OCI-LY1 (cell line): ENCODE measurements around the gene PDE9A.

ENCODE experiments used
- H2AFZ ChIP-seq: fragments of 200-600 bp; sonication (generic), shearing (Covaris generic); 2 replicates; pipeline ENCODE4 v1.6.0; 2014; ENCODE audit warnings: antibody characterized with exemption, mild to moderate bottlenecking, low read length
- H3F3A ChIP-seq: fragments of 200-600 bp; sonication (generic), shearing (Covaris generic); 2 replicates; pipeline ENCODE4 v1.6.0; 2014; ENCODE audit warnings: mild to moderate bottlenecking, antibody characterized with exemption, low read length, moderate library complexity; ENCODE audit not compliant: insufficient read depth
- H3K27ac ChIP-seq: fragments of 200-600 bp; sonication (generic); 2 replicates; pipeline ENCODE4 v1.5.1; 2014; ENCODE audit warnings: low read length, mixed run types, mild to moderate bottlenecking, low read depth; ENCODE audit not compliant: poor library complexity, severe bottlenecking
- H3K27me3 ChIP-seq: fragments of 200-600 bp; sonication (generic); 2 replicates; pipeline ENCODE4 v1.6.0; 2014; ENCODE audit warnings: antibody characterized with exemption, mild to moderate bottlenecking, low read length, moderate library complexity; ENCODE audit not compliant: insufficient read depth
- H3K36me3 ChIP-seq: fragments of 200-600 bp; sonication (generic); 2 replicates; pipeline ENCODE4 v1.6.1; 2014; ENCODE audit warnings: mild to moderate bottlenecking, antibody characterized with exemption, low read length, moderate library complexity, mixed read lengths; ENCODE audit not compliant: insufficient read depth
- H3K4me1 ChIP-seq: fragments of 200-600 bp; sonication (generic); 2 replicates; pipeline ENCODE4 v1.5.1; 2014; ENCODE audit warnings: mild to moderate bottlenecking, low read length, moderate library complexity; ENCODE audit not compliant: insufficient read depth, severe bottlenecking
- H3K4me2 ChIP-seq: fragments of 200-600 bp; sonication (generic), shearing (Covaris generic); 2 replicates; pipeline ENCODE4 v1.6.1; 2014; ENCODE audit warnings: low read length
- H3K4me3 ChIP-seq: fragments of 200-600 bp; sonication (generic); 2 replicates; pipeline ENCODE4 v1.5.1; 2014; ENCODE audit warnings: low read length, low read depth, mild to moderate bottlenecking, mixed read lengths; ENCODE audit not compliant: poor library complexity, severe bottlenecking
- H3K79me2 ChIP-seq: fragments of 200-600 bp; shearing (Covaris generic); 2 replicates; pipeline ENCODE4 v1.6.1; 2016; ENCODE audit warnings: mixed run types, low read length, mixed read lengths; ENCODE audit not compliant: insufficient read depth
- H3K9ac ChIP-seq: fragments of 200-600 bp; sonication (generic), shearing (Covaris generic); 2 replicates; pipeline ENCODE4 v1.6.1; 2014; ENCODE audit warnings: mild to moderate bottlenecking, low read length, mixed read lengths
- H3K9me2 ChIP-seq: fragments of 200-600 bp; sonication (generic), shearing (Covaris generic); 2 replicates; pipeline ENCODE4 v1.6.1; 2014; ENCODE audit warnings: low read depth, mild to moderate bottlenecking, low read length, mixed read lengths
- H3K9me3 ChIP-seq: fragments of 200-600 bp; shearing (Covaris generic); 2 replicates; pipeline ENCODE4 v1.6.1; 2014; ENCODE audit warnings: low read length, mixed read lengths
- H4K20me1 ChIP-seq: fragments of 200-600 bp; sonication (generic), shearing (Covaris generic); 2 replicates; pipeline ENCODE4 v1.6.0; 2016; ENCODE audit warnings: mild to moderate bottlenecking, low read length; ENCODE audit not compliant: insufficient read depth
- EZH2 ChIP-seq: fragments of 200-600 bp; sonication (generic), shearing (Covaris generic); IDR thresholded peaks from 2 replicates; pipeline ENCODE4 v1.8.0; 2017; ENCODE audit warnings: borderline replicate concordance, mixed run types, mild to moderate bottlenecking, antibody characterized with exemption, low read length, moderate library complexity, mixed read lengths
- TF ChIP-seq, protein P1 (sequence below): fragments of 200-600 bp; sonication (generic), shearing (Covaris generic); IDR thresholded peaks from 2 replicates; pipeline ENCODE4 v1.5.1; 2017; ENCODE audit warnings: mild to moderate bottlenecking, antibody characterized with exemption, low read length, moderate library complexity, mixed read lengths

Gene PDE9A

GRCh38 chr21:42635848-42636519 is 17.4 kb upstream of the PDE9A start:
- Histone ChIP-seq H3K27ac (no peak overlapping the region), H3K4me3 (no peak overlapping the region), H3K9me3 (no peaks in the 10 kb centered on the region), H3K79me2 (no peaks in the 10 kb centered on the region), H2AFZ (no peak overlapping the region), H3K27me3 (peaks cover 3% of the 10 kb centered on the region; the same call in 1 of the 2 replicates), H3K4me2 (no peak overlapping the region), H3F3A (no peaks in the 10 kb centered on the region), H3K36me3 (no peaks in the 10 kb centered on the region), H3K9me2 (no peaks in the 10 kb centered on the region), H4K20me1 (no peaks in the 10 kb centered on the region), H3K4me1 (no peaks in the 10 kb centered on the region), H3K9ac (no peak overlapping the region)
- TF ChIP-seq EZH2, result no peak
- TF ChIP-seq, protein P1, sequence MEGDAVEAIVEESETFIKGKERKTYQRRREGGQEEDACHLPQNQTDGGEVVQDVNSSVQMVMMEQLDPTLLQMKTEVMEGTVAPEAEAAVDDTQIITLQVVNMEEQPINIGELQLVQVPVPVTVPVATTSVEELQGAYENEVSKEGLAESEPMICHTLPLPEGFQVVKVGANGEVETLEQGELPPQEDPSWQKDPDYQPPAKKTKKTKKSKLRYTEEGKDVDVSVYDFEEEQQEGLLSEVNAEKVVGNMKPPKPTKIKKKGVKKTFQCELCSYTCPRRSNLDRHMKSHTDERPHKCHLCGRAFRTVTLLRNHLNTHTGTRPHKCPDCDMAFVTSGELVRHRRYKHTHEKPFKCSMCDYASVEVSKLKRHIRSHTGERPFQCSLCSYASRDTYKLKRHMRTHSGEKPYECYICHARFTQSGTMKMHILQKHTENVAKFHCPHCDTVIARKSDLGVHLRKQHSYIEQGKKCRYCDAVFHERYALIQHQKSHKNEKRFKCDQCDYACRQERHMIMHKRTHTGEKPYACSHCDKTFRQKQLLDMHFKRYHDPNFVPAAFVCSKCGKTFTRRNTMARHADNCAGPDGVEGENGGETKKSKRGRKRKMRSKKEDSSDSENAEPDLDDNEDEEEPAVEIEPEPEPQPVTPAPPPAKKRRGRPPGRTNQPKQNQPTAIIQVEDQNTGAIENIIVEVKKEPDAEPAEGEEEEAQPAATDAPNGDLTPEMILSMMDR, result no peak

- Histone ChIP-seq H3F3A (no peaks in the 10 kb centered on the region), H3K36me3 (no peaks in the 10 kb centered on the region), H3K27me3 (peaks cover 8% of the 10 kb centered on the region), H3K4me2 (no peak overlapping the region), H3K9me3 (no peaks in the 10 kb centered on the region), H2AFZ (no peak overlapping the region), H3K4me1 (no peaks in the 10 kb centered on the region), H3K79me2 (no peaks in the 10 kb centered on the region), H3K27ac (no peak overlapping the region), H3K4me3 (no peak overlapping the region), H4K20me1 (no peaks in the 10 kb centered on the region), H3K9ac (no peak overlapping the region), H3K9me2 (no peaks in the 10 kb centered on the region)
- TF ChIP-seq, protein P1, result no peak
- TF ChIP-seq EZH2, result no peak
Observed at GRCh38 chr21:42636520-42637266, 16.7 kb upstream of the PDE9A start.

DNA sequence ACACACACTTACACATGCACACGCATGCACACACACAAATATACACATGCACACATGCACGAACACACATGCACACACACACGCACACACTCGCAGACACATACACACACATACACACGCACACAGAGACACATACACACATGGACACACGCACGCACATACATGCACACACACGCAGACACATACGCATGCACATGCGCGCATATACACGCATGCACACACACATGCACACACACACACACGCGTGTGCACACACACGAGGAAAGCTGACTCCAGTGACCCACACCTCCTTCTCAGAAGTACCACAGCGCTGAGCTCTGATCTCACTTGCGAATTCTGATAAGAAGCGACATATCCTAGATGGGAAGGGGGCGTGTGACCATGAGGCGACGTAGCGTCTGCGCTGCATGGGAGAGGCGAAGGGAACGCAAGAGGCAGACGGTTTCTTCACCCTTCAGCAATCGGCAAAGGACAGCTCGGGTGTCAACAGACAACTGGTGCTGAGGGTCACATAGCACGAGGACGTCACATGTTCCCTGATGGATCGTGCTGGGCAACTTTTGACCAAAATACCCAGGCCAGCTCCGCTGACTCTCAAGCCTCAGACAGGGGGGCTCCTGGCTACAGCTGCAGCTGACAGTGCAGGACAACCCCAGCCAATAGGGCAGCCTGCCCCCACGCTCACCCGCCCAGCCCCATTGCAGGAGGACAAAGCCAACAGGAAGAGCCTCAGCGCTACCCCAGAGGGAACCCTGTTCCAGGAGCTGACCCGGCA is 16.0 kb upstream of the PDE9A start:
- Histone ChIP-seq H4K20me1 (no peaks in the 10 kb centered on the region), H3K79me2 (no peaks in the 10 kb centered on the region), H3K4me3 (no peak overlapping the region), H3K36me3 (no peaks in the 10 kb centered on the region), H3F3A (no peaks in the 10 kb centered on the region), H3K4me1 (no peaks in the 10 kb centered on the region), H2AFZ (no peak overlapping the region), H3K9me3 (no peaks in the 10 kb centered on the region), H3K9ac (no peak overlapping the region), H3K9me2 (no peaks in the 10 kb centered on the region), H3K4me2 (no peak overlapping the region), H3K27ac (no peak overlapping the region), H3K27me3 (peaks cover 6% of the 10 kb centered on the region)
- TF ChIP-seq, protein P1, result no peak
- TF ChIP-seq EZH2, result no peak
